GM12878 (cell line): ENCODE results near the gene SMG6.

Experiments used
- ASH2L ChIP-seq: fragments of 300-600, 200-600 bp; sonication (generic); IDR thresholded peaks from 2 replicates; pipeline ENCODE4 v1.6.1; 2017; ENCODE audit warnings: low read depth, mild to moderate bottlenecking, borderline replicate concordance
- CEBPB ChIP-seq, 2 experiments: fragments of 150-350 bp in 1 of 2; IDR thresholded peaks; 2 replicates each; pipeline ENCODE4 v1.6.1; 2012 to 2014; ENCODE audit warnings: low read depth in 2 of 2, low read length in 2 of 2, borderline replicate concordance in 1 of 2, inconsistent platforms in 1 of 2
- CHD2 ChIP-seq: IDR thresholded peaks from 2 replicates; pipeline ENCODE4 v1.6.1; 2011; ENCODE audit warnings: low read depth, low read length, improper control_type of control experiment, borderline replicate concordance
- EP300 ChIP-seq, 2 experiments: fragments of 150-350 bp in 1 of 2; IDR thresholded peaks; 2 replicates each; pipeline ENCODE4 v1.6.1; 2011 to 2012; ENCODE audit warnings: low read depth in 2 of 2, low read length in 2 of 2, borderline replicate concordance in 1 of 2, improper control_type of control experiment in 1 of 2, inconsistent platforms in 1 of 2; ENCODE audit not compliant: control insufficient read depth in 1 of 2
- ESRRA ChIP-seq: IDR thresholded peaks from 2 replicates; pipeline ENCODE4 v1.6.1; 2012; ENCODE audit warnings: mild to moderate bottlenecking, low read length, improper control_type of control experiment
- JUNB ChIP-seq: IDR thresholded peaks from 2 replicates; pipeline ENCODE4 v1.6.1; 2016; ENCODE audit warnings: antibody characterized with exemption, mild to moderate bottlenecking
- POLR2A ChIP-seq: IDR thresholded peaks from 2 replicates; pipeline ENCODE4 v1.6.1; 2011; ENCODE audit warnings: low read depth, mild to moderate bottlenecking, low read length
- POLR2AphosphoS5 ChIP-seq: IDR thresholded peaks from 2 replicates; pipeline ENCODE4 v1.6.1; 2011; ENCODE audit warnings: mild to moderate bottlenecking, low read length, inconsistent platforms
- RAD21 ChIP-seq: IDR thresholded peaks from 2 replicates; pipeline ENCODE4 v1.6.1; 2011; ENCODE audit warnings: mild to moderate bottlenecking, low read depth, low read length, moderate library complexity; ENCODE audit not compliant: insufficient read depth
- RCOR1 ChIP-seq: conservative IDR thresholded peaks from 2 replicates; pipeline ENCODE4 v1.6.1; 2012; ENCODE audit warnings: low read depth, low read length, improper control_type of control experiment
- RFX5 ChIP-seq: IDR thresholded peaks from 2 replicates; pipeline ENCODE4 v1.6.1; 2011; ENCODE audit warnings: low read depth, low read length, improper control_type of control experiment
- TARDBP ChIP-seq: IDR thresholded peaks from 2 replicates; pipeline ENCODE4 v1.6.1; 2016; ENCODE audit warnings: borderline replicate concordance
- TCF12 ChIP-seq: IDR thresholded peaks from 2 replicates; pipeline ENCODE4 v1.6.1; 2011; ENCODE audit warnings: low read depth, mild to moderate bottlenecking, low read length
- TF ChIP-seq, protein P1 (sequence below), 3 experiments: IDR thresholded peaks in 2 of 3; conservative IDR thresholded peaks in 1 of 3; 2 replicates each; pipeline ENCODE4 v1.5.1; 2011; ENCODE audit warnings: low read depth in 3 of 3, low read length in 3 of 3, mild to moderate bottlenecking in 3 of 3, control low read depth in 2 of 3, moderate library complexity in 2 of 3, inconsistent platforms in 1 of 3, mixed read lengths in 1 of 3; ENCODE audit not compliant: control insufficient read depth in 2 of 3, insufficient read depth in 1 of 3; ENCODE audit errors: extremely low read depth in 1 of 3

DNA sequence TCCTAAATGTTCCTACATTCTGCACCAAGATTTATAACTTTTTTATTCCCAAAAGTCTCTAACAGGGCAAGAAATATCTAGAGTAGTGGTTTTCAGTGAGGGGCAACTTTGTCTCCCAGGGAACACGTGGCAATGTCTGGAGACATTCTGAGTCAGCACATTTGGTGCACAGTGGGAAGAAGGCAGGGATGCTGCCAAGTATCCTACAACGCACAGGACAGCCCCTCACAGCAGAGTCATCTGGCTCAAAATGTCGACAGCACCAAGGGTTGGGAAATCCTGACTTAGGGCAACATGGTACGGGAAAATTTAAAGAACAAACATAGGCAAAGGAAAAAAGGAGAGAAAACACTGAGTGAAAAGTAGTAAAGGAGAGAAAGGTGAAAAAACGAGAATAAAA is 61.8 kb downstream of the SMG6 start:
- TF ChIP-seq CEBPB (IDR thresholded peaks at IDR 0.05; ENCODE audit: borderline replicate concordance in 1 of 2, low read depth in 2 of 2, low read length in 2 of 2) (no peak), POLR2AphosphoS5 (no peak), RCOR1 (no peak), CHD2 (no peak), ESRRA (no peak), RFX5 (no peak), POLR2A (no peak), JUNB (no peak), EP300 (IDR thresholded peaks at IDR 0.05; ENCODE audit: borderline replicate concordance in 1 of 2, control insufficient read depth in 1 of 2, low read depth in 2 of 2, low read length in 2 of 2) (no peak), RAD21 (no peak), TCF12 (no peak), ASH2L (no peak), TARDBP (no peak)
- TF ChIP-seq, protein P1, sequence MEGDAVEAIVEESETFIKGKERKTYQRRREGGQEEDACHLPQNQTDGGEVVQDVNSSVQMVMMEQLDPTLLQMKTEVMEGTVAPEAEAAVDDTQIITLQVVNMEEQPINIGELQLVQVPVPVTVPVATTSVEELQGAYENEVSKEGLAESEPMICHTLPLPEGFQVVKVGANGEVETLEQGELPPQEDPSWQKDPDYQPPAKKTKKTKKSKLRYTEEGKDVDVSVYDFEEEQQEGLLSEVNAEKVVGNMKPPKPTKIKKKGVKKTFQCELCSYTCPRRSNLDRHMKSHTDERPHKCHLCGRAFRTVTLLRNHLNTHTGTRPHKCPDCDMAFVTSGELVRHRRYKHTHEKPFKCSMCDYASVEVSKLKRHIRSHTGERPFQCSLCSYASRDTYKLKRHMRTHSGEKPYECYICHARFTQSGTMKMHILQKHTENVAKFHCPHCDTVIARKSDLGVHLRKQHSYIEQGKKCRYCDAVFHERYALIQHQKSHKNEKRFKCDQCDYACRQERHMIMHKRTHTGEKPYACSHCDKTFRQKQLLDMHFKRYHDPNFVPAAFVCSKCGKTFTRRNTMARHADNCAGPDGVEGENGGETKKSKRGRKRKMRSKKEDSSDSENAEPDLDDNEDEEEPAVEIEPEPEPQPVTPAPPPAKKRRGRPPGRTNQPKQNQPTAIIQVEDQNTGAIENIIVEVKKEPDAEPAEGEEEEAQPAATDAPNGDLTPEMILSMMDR (IDR thresholded peaks at IDR 0.05 in 2 of 3, conservative IDR thresholded peaks at IDR 0.05 in 1 of 3; ENCODE audit: control insufficient read depth in 2 of 3, extremely low read depth in 1 of 3, insufficient read depth in 1 of 3, low read depth in 3 of 3, low read length in 3 of 3) = no peak
